HG03469 (cell line): ENCODE measurements around the gene ASTN2.
A peak's percentile ranks its signal among the peaks of the same experiment; 100 is the strongest.

ENCODE experiments used
- ATAC-seq: cut with Tn5 transposase; IDR thresholded peaks from one replicate; pipeline ENCODE4 v1.9.1; 2021; ENCODE audit warnings: mild to moderate bottlenecking, moderate library complexity, moderate number of reproducible peaks; ENCODE audit not compliant: unreplicated experiment

ASTN2 gene

DNA sequence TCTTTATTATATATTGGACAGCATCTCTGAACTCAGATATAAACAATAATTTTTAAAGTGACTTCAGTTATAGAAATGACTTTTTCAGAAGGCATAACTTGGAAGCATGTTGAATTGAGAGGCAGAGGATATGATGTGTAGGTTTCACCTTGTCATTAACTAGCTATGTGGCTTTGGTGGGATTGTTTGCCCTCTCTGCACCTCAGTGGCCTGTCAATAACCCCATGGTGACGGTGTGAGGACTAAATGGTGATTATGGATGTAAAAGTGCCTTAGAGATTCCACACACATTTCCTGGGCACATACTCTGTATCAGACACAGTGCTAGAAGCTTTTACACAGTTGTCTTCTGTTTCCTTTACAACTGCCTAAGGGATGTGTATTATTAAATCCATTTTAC is 962.6 kb downstream of the ASTN2 start:
- ATAC-seq, result no peak

DNA sequence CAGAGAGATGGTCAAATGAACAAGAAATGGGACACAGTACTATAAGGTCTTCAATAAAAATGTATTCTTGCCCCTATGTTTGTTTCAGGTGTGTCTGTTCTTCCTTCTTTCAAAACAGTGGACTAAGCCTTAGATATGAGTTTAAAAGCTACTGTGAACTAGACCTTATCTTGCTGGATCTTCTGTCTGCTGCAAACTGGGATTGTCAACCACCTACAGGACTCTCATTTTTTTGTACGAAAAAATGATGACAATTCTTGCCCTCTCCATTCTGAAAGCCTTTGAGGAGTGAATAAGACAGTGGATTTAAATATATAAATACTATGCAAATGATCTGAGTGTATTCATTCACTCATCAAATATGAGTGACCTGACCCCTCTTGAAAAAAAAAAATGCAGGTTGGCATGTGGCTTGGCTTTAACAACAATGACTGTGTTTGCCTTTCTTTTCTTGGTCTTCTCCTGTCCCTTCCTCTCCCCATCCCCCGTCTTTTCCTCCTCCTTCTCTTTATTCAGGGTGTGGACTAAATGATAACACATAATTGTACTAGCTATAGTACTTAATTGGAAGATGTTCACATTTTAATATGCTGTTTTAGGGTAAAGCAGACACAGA is 963.2 kb downstream of the ASTN2 start:
- ATAC-seq, result no peak

DNA sequence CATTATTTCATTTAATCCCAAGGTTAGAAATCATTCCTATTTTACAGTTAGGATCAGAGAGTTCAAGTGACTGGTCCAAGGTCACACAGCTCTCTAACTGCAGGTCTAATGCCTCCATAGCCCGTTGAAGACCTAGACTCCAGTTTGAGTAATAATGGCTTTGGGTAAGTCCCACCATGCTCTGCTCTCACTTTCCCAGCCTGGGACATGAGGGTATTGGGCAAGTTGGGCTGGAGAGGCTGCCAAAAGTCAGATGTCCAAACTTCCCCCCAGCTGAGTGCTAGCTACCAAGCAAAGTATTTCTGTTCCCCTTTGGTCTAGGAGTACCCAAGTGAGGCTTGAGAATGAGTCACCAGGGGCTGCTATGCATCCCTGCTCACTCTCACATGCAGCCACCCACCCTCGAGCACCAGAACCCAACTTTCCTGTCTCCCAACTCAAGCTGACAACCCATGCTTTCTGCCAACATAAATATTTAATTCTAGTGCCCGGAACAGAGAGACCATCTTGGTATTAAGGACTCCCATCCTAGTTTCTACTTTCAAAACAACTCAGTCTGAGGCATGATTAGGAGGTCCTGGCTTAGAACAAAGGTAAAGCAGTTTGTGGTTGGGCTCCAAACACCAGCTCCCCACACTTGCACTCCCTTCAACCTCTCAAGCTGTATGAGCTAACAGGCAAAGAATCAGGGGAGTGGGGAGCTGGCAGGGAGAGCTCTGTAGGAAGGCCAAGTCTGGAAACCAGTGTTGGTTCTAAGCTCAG is 964.3 kb downstream of the ASTN2 start:
- ATAC-seq, result peak; percentile 93

DNA sequence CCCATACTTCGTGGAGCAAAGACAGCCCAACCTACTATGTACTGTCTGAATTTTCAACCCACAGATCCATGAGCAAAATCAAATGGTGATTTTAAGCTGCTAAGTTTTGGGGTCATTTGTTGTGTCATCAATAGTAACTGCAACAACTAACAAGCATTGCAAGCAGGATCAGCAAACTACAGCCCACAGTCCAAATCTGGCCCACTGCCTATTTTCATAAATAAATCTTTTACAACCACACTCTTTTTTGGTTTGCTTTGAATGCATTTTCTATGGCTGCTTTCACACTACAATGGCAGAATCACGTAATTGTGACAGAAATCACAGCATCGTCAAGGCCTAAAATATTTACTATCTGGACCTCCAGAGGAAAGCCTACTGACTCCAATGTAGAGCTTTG is 964.9 kb downstream of the ASTN2 start:
- no peak for ATAC-seq

DNA sequence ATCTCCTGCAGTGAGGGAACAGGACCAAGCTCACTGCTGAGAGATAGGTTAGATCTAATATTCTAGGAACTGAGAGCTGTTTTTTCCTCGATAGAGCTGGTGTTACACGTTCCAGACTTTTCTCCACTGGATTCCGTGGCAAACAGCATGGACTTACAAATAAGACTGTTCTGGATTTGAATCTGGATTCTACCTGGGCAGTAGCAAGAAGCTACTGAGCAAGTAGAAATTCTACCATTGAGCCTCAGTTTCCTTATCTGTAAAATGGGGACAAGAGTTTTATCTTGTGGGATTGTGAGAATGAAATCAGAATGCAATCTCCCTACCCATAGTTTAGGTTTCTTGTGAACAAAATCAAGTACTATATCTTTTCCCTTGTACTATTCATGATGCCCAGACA is 966.4 kb downstream of the ASTN2 start:
- no peak for ATAC-seq

DNA sequence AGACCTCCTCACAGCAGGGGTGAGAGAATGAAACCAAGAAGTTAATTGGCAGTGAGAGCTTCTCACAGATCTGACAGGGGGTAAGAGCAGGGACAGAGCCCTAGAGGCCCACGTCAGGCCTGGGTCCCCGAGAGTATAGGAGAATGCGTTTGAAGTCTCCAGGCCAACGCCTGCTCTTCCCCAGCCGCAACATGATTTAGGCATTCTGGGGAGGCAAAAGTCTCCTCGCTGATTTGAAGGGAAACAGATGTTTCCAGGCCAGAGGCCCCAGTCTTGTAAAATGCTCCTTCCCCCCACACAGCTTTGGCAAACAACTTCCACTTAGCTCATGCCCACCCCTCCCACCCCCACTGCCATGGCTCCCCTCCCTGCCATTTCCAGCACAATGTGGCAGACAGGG is 966.9 kb downstream of the ASTN2 start:
- no peak for ATAC-seq

DNA sequence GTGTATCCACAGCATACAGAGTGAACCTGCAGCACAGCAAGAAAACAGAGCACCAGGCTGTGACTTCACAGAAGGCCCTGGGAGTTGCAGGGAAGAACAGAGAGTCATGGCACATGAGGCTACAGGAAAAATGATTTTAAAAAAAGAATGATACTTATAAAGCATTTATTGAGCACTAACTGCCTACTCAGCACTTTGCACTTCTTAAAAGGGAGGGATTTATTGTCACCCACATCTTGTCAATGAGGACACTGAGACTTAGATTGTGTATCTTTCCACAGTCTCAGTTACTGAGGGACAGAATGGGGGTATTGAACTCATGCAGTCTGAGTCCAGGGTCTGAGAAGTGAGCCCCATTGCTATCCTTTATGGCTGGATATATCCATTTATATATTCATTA is 972.3 kb downstream of the ASTN2 start:
- no peak for ATAC-seq

DNA sequence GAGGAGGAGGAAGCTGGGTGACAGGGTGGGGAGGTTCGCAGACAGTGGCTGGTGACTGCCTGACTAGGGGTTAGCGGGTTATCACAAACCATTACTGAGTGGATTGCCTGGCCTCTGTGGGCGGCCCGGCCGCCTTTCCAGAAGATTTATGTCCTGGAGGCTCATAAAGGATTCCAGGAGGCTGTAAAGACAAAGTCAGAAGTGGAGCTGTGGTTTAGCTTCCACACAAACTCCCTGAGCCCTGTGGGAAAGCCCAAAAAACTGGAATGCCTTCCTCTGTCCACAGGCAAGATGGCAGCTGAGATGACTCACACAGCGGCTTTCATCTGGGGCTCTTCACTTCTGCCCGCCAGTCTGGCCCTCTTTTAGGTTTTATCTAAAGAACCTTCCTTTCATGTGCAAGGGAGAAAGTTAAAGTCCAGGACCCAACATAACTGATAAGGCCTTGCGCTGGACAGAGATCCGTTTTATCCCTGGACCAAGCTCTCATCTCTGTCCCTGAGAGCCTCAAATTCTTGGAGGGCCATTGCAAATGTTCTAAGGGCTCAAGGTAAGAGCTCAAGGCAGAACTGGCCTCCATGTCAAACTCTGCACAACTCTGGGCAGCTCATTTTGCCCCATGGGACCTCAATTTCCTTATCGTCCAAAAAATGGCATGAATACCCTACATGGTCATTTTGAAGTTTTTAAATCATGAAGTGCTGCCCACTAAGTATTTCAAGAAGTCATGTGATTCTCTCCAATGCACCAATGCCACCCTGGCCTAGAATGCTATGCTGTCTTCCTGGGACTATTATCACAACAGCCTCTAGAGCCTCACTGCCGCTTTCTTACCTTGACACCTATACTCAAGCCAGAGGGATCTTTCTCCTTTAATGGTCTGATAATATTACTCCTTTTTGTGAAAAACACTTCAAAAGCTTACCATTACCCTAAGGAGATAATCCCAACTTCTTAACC is 977.2 kb downstream of the ASTN2 start:
- no peak for ATAC-seq

DNA sequence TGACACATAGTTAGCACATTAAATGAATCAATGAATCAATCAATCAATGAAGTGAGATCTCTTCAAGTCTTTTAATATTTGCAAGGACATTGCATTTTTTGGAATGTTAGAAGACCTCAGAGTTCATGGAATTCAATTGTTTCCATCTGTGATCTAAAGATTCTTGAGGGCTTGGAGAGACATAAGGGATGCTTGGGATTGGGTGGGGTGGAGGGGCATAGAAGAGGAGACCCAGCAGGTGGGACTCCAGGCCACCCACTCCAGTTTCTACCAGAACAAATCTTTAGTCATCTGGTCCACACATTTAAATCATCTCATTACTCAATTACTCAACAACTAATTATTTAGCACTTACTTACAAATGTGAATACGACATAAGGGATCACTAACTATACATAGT is 978.7 kb downstream of the ASTN2 start:
- no peak for ATAC-seq

DNA sequence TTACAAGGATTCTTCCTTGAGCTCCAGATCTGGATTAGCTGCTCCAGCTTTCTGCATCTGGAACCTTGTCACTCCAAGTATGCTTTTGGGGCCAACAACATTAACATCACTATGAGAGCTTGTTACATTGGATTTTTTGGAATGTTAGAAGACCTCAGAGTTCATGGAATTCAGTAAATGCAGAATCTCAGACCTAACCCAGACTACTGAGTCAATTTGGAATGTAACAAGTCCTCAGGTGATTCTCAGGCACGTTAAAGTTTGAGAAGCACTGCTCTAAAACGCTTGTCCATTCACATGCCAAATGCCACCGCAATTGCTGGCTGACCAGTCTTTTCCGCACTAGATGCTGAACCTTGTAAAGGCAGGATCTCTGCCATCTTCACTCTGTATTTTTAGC is 979.2 kb downstream of the ASTN2 start:
- ATAC-seq, result no peak

DNA sequence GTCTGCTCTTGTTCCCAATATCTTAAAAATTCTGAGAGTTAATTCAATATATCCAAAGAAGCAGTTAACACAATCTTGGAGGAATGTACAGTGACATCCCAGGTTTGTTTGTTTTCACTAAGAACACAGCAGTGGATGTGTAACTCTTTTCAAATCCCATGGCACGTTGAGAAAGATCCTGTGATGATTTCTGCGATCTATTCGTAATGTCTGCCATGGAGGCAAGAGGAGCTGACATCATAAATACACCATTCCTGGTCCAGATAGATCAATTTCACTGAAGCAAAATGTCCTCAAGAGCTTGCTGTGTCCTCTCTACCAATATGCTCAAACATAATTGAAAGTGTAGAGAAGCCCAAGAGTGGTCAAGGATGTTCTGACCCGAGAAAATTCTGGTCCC is 980.5 kb downstream of the ASTN2 start:
- ATAC-seq, result no peak

DNA sequence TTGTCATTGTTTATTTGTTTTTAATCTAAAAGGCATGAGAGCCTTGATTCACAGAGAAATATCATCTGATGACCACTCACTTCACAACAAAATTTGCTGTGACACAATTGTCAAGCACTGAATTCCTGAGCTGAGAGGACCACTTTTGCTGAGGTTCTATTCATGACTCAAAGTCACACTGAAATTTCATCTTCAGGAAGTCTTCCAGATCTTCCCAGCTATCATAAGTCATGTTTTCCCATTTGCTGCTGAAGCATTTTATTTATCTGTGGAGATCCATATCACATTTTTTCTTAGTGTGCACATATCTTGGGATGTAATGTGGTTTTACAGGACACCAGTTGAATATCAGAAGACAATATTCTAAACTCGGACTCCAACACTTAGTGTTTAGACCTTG is 982.8 kb downstream of the ASTN2 start:
- no peak for ATAC-seq

DNA sequence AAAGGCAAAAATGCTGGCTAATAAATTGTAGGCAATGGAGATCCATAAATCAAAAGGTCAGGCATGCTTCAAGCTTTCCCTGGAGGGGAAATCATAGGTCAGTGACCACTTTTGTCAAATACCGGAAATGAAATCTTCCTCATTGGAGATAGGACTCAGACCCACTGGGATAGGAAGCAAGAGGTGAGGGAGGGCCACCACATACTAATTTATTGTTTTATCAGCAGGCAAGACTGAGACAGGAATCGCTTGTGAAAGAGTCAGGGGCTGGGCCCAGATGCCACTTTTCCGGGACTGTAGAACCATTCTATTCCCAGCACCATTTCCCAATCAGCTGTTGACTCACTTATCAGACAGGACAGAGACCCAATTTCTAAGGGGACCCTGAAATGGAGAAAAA is 984.0 kb downstream of the ASTN2 start:
- ATAC-seq, result no peak

DNA sequence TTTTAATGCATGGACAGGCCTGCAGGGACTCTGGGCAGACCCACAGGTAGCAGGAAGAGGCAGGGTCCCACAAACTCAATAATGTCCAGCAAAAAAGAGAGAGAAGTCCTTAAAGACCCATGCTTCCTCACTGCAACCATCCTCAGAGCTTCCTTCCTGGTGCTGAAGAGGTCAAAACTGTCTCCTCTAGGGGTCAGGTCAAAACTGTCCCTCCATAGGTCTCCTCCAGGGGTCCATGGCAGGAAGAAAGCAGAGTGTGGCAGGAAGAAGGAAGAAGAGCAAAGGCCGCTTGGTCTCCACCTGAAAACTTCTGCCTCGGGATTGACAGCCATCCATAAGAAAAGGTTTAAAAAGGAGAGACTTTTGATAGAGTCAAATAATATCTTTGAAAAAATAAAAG is 989.6 kb downstream of the ASTN2 start:
- ATAC-seq, result no peak

DNA sequence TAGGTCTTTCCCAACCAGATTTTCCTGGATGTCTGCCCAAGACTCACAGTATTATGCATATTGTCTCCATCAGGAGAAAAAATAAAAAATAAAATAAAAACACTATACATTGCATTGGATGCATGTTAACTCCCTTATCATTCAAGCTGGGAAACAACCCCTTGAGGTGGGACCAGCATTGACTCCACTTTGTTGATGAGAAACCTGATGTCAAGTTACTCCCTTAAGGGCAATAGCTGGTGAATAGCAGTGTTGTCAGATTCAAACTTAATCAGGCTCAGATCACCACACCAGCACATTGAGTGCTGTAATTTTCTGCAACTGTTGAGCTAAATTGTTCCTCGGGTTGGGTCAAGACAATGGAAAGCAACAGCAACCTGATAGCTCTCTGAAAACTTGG is 991.7 kb downstream of the ASTN2 start:
- ATAC-seq, result no peak

DNA sequence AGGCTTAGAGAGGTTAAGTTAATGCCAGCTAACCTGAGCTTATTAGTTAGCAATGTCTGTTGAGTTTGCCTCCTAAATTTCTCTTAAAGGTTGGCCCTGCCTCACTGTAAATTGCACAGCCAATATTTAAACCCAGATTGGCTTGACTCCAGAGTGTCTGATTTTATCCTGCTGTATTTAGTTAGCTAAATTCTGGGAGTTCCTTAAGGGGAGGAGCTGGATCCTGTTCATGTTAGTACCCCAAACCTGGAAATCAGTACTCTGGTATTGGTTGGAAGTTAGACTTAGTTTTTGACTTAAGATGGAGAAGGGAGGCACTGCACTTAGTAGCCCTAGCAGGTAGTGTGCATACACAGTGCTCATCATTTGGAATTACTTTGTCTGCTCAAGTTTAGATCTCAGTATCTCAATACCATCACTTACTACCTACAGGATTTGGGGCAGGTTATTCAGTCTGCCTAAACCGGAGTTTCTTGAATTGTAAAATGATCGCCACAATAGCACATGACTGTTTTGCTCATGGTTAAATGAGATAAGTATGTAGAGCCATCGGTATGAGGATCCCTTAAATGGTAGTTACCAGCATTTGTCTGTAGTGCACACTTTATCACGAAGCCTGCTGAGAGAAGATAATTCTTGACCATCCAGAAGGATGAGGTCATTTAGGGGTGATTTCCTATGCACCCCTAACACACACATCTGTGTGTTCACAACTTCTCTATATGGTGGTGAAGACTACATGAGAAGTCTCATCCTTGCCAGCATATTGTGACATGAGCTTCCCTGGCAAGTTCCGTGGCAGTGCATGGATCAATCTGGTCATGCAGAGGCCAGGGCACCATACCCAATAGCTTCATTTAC is 992.5 kb downstream of the ASTN2 start:
- no peak for ATAC-seq

DNA sequence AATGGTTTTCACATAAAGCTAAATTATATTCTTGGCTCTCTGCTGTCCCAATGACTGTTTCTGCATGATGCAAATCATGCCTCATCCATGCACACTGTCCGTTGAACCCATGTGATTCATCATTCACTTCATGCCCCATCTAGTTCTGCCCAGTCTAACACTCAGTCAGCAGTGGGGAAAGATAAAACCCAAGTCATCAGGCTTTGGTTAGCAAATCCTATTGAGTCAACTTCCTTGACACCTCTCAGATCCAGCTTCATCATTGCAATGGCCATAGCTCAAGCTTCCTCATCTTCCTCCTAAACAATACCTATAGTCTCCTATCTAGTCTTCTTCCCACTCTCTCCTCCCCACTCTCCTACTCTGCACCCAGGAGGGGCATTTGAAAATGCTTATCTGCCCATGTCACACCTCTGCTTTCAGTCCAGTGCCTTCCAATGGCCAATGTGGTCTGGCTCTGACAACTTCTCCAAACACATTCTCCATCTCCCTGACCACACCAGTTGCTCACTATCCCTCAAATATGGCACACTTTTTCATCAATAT is 993.8 kb downstream of the ASTN2 start:
- no peak for ATAC-seq

DNA sequence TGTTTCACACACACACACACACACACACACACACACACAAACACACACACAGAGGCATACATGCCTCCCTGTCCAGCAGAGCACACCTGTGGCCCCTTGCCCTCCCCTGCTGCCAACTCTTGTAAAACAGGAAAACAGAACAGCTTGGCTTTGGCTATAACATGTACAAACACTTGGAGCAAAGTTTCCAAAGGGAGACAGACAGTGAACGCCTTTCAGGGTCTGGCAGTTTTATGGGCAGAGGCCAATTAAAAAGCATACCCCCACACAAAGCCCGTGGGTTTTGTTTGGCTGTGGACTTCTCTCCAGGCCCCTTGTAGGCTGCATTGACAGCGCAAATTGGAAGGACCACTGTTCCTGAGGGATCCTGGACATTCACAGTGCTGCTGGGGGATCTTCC is 995.7 kb downstream of the ASTN2 start:
- ATAC-seq, result no peak

DNA sequence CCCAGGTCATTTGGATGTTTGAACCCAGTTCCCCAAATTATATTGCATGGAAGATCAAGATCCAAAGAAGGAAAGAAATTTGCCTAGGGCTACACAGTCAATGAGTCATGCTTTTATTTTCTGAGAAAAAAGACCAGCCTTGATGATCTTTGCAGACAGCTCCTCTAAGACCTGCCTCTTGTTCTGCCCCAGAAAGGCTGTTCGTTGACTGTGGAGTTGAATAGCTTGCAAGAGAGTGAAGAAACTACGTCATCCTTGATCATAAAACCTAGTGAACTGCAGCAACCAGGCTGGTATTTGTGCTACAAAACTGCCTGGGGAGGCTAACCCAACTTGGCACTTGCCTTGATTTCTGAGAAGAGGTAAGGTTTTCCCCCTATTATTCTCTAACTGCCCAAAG is 997.4 kb downstream of the ASTN2 start:
- ATAC-seq, result no peak

DNA sequence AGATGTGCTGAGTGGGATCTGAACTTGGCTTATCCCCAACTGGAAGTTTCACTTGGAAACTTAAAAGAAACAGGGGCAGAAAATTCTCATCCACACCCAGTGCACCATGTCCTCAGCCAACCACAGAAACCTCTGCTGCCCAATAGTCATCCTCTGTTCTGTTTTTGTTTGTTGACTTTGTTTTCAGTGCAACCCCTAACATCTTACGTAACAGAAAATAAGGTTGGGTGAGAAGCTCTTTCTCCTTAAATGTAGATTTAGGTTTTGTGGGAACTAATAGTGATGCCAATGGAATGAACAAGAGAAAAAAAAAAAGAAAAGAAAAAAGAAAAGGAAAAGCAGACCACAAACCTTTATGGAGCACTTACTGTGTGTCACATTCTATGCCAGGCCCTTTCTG is 998.4 kb downstream of the ASTN2 start:
- no peak for ATAC-seq

DNA sequence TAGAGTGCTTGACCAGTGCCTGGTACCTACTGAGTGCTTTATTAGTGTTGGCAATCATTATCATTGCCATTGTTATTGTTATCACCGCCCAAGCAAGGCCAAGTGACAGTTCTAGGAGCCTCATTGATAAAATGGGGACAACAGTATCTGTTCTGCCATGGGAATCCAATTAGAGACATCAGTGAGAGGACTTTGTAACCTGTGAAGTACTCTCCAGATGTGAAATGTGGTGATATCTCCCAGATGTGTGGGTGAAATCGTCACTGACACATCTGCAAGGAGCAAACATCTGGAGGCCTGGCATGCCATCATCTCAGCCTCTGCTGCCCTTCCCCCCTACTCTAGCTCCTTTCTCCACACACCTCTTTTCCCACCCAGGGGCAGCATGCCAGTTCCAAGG is 1000.5 kb downstream of the ASTN2 start:
- ATAC-seq, result no peak
